Glutamatergic neuron (in vitro differentiated cells): ENCODE results near the gene CFAP141. TPM values are rescaled to one million over a fixed set of nuclear protein-coding genes. Genes with fewer than 3 reads are reported as not detected.
"Not testable (repeated sequence)": the region's sequence is repeated elsewhere in the genome, so short reads cannot be mapped to it uniquely, and the experiment has no call there.

Experiments used
- DNase-seq: peaks from one replicate; pipeline ENCODE4 v3.0.0; 2022
- H3K27ac Mint-ChIP-seq: one replicate; pipeline ENCODE4 v1.8.0; 2020; ENCODE audit warnings: mild to moderate bottlenecking, mixed read lengths, inconsistent platforms; ENCODE audit not compliant: unreplicated experiment
- H3K27me3 Mint-ChIP-seq: one replicate; pipeline ENCODE4 v1.8.0; 2020; ENCODE audit warnings: mild to moderate bottlenecking, moderate library complexity, mixed read lengths, inconsistent platforms; ENCODE audit not compliant: unreplicated experiment
- H3K36me3 Mint-ChIP-seq: one replicate; pipeline ENCODE4 v1.8.0; 2020; ENCODE audit warnings: mild to moderate bottlenecking, mixed read lengths, inconsistent platforms; ENCODE audit not compliant: unreplicated experiment
- H3K4me1 Mint-ChIP-seq: one replicate; pipeline ENCODE4 v1.8.0; 2020; ENCODE audit warnings: mild to moderate bottlenecking, low read depth, mixed read lengths, inconsistent platforms; ENCODE audit not compliant: unreplicated experiment
- H3K4me3 Mint-ChIP-seq: one replicate; pipeline ENCODE4 v1.8.0; 2020; ENCODE audit warnings: mild to moderate bottlenecking, mixed read lengths, inconsistent platforms; ENCODE audit not compliant: unreplicated experiment
- H3K9me3 Mint-ChIP-seq: one replicate; pipeline ENCODE4 v1.8.0; 2020; ENCODE audit warnings: mild to moderate bottlenecking, moderate library complexity, mixed read lengths, inconsistent platforms; ENCODE audit not compliant: unreplicated experiment
- total RNA-seq: library from RNA; stranded (reverse); fragmentation: NEBNext Ultra II Directional; extraction: Animal tissue kit (Norgen Biotek cat#: 25700); gene quantifications from one replicate; pipeline ENCODE4 v1.2.1, GENCODE V29; 2021; ENCODE audit not compliant: unreplicated experiment
- TF ChIP-seq, protein P1 (sequence below): fragments of 200-600 bp; sonication (generic); IDR thresholded peaks from one replicate; pipeline ENCODE4 v1.5.0; 2021; ENCODE audit not compliant: partially characterized antibody, unreplicated experiment

The CFAP141 gene
- total RNA-seq, 1 donor from 2014 or later, result not detected

- no peaks in the 10 kb centered on the region for H3K36me3 Mint-ChIP-seq
- peaks cover 2% of the 10 kb centered on the region for H3K9me3 Mint-ChIP-seq
- TF ChIP-seq, protein P1, sequence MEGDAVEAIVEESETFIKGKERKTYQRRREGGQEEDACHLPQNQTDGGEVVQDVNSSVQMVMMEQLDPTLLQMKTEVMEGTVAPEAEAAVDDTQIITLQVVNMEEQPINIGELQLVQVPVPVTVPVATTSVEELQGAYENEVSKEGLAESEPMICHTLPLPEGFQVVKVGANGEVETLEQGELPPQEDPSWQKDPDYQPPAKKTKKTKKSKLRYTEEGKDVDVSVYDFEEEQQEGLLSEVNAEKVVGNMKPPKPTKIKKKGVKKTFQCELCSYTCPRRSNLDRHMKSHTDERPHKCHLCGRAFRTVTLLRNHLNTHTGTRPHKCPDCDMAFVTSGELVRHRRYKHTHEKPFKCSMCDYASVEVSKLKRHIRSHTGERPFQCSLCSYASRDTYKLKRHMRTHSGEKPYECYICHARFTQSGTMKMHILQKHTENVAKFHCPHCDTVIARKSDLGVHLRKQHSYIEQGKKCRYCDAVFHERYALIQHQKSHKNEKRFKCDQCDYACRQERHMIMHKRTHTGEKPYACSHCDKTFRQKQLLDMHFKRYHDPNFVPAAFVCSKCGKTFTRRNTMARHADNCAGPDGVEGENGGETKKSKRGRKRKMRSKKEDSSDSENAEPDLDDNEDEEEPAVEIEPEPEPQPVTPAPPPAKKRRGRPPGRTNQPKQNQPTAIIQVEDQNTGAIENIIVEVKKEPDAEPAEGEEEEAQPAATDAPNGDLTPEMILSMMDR, result no peak
- no peaks in the 10 kb centered on the region for H3K4me1 Mint-ChIP-seq
- no peak overlapping the region for H3K4me3 Mint-ChIP-seq
- H3K27me3 Mint-ChIP-seq, result peaks cover 1% of the 10 kb centered on the region
- DNase-seq, result no peak
- no peak overlapping the region for H3K27ac Mint-ChIP-seq
Observed at GRCh38 chr1:154237880-154238506, 31.9 kb upstream of the CFAP141 start.

DNA sequence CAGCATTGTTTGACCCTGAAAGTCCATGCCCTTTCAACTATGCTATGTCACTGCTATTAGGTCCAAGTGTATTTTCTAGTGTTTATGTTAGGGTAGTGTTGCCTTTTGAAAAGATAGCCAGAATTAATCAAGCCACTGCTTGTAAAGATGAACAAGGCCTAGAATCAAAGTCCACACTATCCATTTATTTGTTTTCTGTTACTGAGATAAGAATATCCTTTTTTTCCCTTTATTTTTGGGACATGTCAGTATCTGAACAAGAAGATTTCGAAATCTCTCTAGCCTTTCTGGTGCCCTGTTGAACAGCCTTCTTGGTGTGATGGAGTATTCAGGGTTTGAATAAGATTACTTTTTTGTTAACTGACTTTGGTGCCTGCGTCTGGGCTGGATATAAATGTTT is 31.3 kb upstream of the CFAP141 start:
- DNase-seq, result no peak
- Mint-ChIP-seq H3K27ac (no peak overlapping the region), H3K4me1 (no peaks in the 10 kb centered on the region), H3K27me3 (peaks cover 1% of the 10 kb centered on the region), H3K9me3 (peaks cover 2% of the 10 kb centered on the region), H3K36me3 (no peaks in the 10 kb centered on the region), H3K4me3 (no peak overlapping the region)
- TF ChIP-seq, protein P1, result no peak

- no peak overlapping the region for H3K27ac Mint-ChIP-seq
- TF ChIP-seq, protein P1, result no peak
- H3K4me1 Mint-ChIP-seq, result no peaks in the 10 kb centered on the region
- DNase-seq, result no peak
- peaks cover 2% of the 10 kb centered on the region for H3K9me3 Mint-ChIP-seq
- no peak overlapping the region for H3K4me3 Mint-ChIP-seq
- H3K27me3 Mint-ChIP-seq, result peaks cover 1% of the 10 kb centered on the region
- H3K36me3 Mint-ChIP-seq, result no peaks in the 10 kb centered on the region
Observed at GRCh38 chr1:154236855-154237254, 30.7 kb upstream of the CFAP141 start.

DNA sequence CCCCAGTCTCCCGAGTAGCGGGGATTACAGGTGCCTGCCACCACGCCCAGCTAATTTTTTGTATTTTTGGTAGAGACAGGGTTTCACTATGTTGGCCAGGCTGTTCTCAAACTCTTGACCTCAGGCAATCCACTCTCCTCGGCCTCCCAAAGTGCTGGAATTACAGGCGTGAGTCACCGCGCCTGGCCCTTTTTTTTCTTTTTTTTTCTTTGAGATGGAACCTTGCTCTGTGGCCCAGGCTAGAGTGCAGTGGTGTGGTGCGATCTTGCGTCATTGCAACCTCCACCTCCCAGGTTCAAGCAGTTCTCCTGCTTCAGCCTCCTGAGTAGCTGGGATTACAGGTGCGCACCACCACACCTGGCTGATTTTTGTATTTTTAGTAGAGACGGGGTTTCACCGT is 27.0 kb upstream of the CFAP141 start:
- not testable (repeated sequence) for H3K36me3 Mint-ChIP-seq, H3K4me1 Mint-ChIP-seq, H3K27me3 Mint-ChIP-seq, H3K4me3 Mint-ChIP-seq, H3K27ac Mint-ChIP-seq, DNase-seq, H3K9me3 Mint-ChIP-seq

GRCh38 chr1:154231112-154231511 is 25.0 kb upstream of the CFAP141 start:
- not testable (repeated sequence) for H3K4me1 Mint-ChIP-seq, H3K9me3 Mint-ChIP-seq, H3K4me3 Mint-ChIP-seq, H3K36me3 Mint-ChIP-seq, H3K27ac Mint-ChIP-seq, DNase-seq, H3K27me3 Mint-ChIP-seq

DNA sequence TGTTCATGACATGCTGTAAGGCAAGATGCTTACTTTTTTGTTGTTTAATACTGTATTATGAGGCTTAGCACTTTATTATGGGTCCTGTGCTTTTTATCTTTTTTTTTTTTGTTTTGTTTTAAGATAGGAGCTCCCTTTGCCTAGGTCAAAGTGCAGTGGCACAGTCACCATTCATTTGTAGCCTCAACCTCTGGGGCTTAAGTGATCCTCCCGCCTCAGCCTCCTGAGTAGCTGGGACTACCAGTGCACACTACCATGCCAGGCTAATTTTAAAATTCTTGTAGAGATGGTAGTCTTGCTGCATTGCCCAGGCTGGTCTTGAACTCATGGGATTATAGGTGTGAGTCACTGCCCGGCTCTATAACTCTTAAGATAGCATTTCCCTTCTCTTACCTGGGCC is 19.2 kb upstream of the CFAP141 start:
- Mint-ChIP-seq H3K4me3 (no peak overlapping the region), H3K27me3 (peaks cover 5% of the 10 kb centered on the region), H3K27ac (no peak overlapping the region), H3K9me3 (peaks cover 9% of the 10 kb centered on the region), H3K36me3 (no peaks in the 10 kb centered on the region), H3K4me1 (peaks cover 18% of the 10 kb centered on the region)
- DNase-seq, result no peak
- TF ChIP-seq, protein P1, result no peak
